H9 (cell line): ENCODE data around the gene NSFL1C. TPM values are rescaled to one million over a fixed set of nuclear protein-coding genes. Genes with fewer than 3 reads are reported as not detected.

Experiments
- DNase-seq: peaks from one replicate; pipeline ENCODE4 v3.0.0-alpha.2; 2017
- H2AFZ ChIP-seq: one replicate; pipeline ENCODE4 v1.6.1; 2013; ENCODE audit warnings: mild to moderate bottlenecking, low read length, control low read depth, moderate library complexity
- H2AK5ac ChIP-seq: 2 replicates; pipeline ENCODE4 v1.6.1; 2013; ENCODE audit warnings: low read length, control low read depth, mixed read lengths; ENCODE audit not compliant: insufficient read length
- H2BK120ac ChIP-seq: one replicate; pipeline ENCODE4 v1.6.1; 2013; ENCODE audit warnings: low read depth, mild to moderate bottlenecking, low read length, control low read depth, inconsistent platforms; ENCODE audit not compliant: poor library complexity, severe bottlenecking
- H2BK12ac ChIP-seq: 2 replicates; pipeline ENCODE4 v1.6.1; 2013; ENCODE audit warnings: low read length, control low read depth, mixed read lengths, low read depth; ENCODE audit not compliant: insufficient read length
- H2BK15ac ChIP-seq: 2 replicates; pipeline ENCODE4 v1.6.1; 2013; ENCODE audit warnings: low read depth, low read length, control low read depth
- H2BK20ac ChIP-seq: one replicate; pipeline ENCODE4 v1.6.1; 2013; ENCODE audit warnings: low read depth, mild to moderate bottlenecking, low read length, control low read depth, inconsistent platforms; ENCODE audit not compliant: poor library complexity, severe bottlenecking
- H2BK5ac ChIP-seq: 2 replicates; pipeline ENCODE4 v1.6.1; 2013; ENCODE audit warnings: low read length, control low read depth, mixed read lengths; ENCODE audit not compliant: insufficient read length
- H3K14ac ChIP-seq: 2 replicates; pipeline ENCODE4 v1.6.1; 2013; ENCODE audit warnings: low read length, control low read depth; ENCODE audit not compliant: insufficient read depth
- H3K18ac ChIP-seq: 2 replicates; pipeline ENCODE4 v1.6.1; 2013; ENCODE audit warnings: low read depth, mild to moderate bottlenecking, mixed read lengths, low read length, control low read depth; ENCODE audit not compliant: insufficient read length
- H3K23ac ChIP-seq: 2 replicates; pipeline ENCODE4 v1.6.1; 2013; ENCODE audit warnings: low read length, control low read depth, mixed read lengths, low read depth; ENCODE audit not compliant: insufficient read length
- H3K23me2 ChIP-seq: 2 replicates; pipeline ENCODE4 v1.6.1; 2013; ENCODE audit warnings: low read depth, mild to moderate bottlenecking, mixed read lengths, low read length, control low read depth; ENCODE audit not compliant: insufficient read length, poor library complexity, severe bottlenecking
- H3K27ac ChIP-seq: 2 replicates; pipeline ENCODE4 v1.5.1; 2013; ENCODE audit warnings: low read length, control low read depth, mixed read lengths, low read depth; ENCODE audit not compliant: insufficient read length
- H3K27me3 ChIP-seq: 2 replicates; pipeline ENCODE4 v1.6.1; 2013; ENCODE audit warnings: low read length, control low read depth, inconsistent platforms; ENCODE audit not compliant: insufficient read depth
- H3K4ac ChIP-seq: 2 replicates; pipeline ENCODE4 v1.6.1; 2013; ENCODE audit warnings: low read depth, mild to moderate bottlenecking, control low read depth, inconsistent platforms, low read length, moderate library complexity
- H3K4me1 ChIP-seq: 2 replicates; pipeline ENCODE4 v1.6.1; 2013; ENCODE audit warnings: low read length, control low read depth, inconsistent platforms; ENCODE audit not compliant: insufficient read depth
- H3K4me2 ChIP-seq: 2 replicates; pipeline ENCODE4 v1.6.1; 2013; ENCODE audit warnings: low read length, control low read depth, mixed read lengths; ENCODE audit not compliant: insufficient read length, insufficient read depth
- H3K56ac ChIP-seq: 2 replicates; pipeline ENCODE4 v1.6.1; 2013; ENCODE audit warnings: low read depth, mild to moderate bottlenecking, mixed read lengths, low read length, control low read depth; ENCODE audit not compliant: insufficient read length
- H3K79me1 ChIP-seq: 2 replicates; pipeline ENCODE4 v1.6.1; 2013; ENCODE audit warnings: low read depth, mild to moderate bottlenecking, moderate library complexity, low read length, control low read depth, inconsistent platforms; ENCODE audit not compliant: insufficient read depth, poor library complexity, severe bottlenecking
- H3K79me2 ChIP-seq: 2 replicates; pipeline ENCODE4 v1.6.1; 2013; ENCODE audit warnings: low read length, control low read depth, inconsistent platforms; ENCODE audit not compliant: insufficient read depth
- H3K9ac ChIP-seq: 2 replicates; pipeline ENCODE4 v1.6.1; 2013; ENCODE audit warnings: low read length, control low read depth, mixed read lengths; ENCODE audit not compliant: insufficient read length; ENCODE audit errors: extremely low read depth
- H3K9me3 ChIP-seq: one replicate; pipeline ENCODE4 v1.6.1; 2013; ENCODE audit warnings: low read depth, low read length, inconsistent platforms; ENCODE audit not compliant: control insufficient read depth
- H3T11ph ChIP-seq: one replicate; pipeline ENCODE4 v1.6.1; 2013; ENCODE audit warnings: mild to moderate bottlenecking, low read length, control low read depth, inconsistent platforms
- H4K20me1 ChIP-seq: one replicate; pipeline ENCODE4 v1.6.1; 2013; ENCODE audit not compliant: control insufficient read depth, insufficient read length, insufficient read depth
- H4K5ac ChIP-seq: 2 replicates; pipeline ENCODE4 v1.6.1; 2013; ENCODE audit warnings: low read depth, mild to moderate bottlenecking, mixed read lengths, low read length, control low read depth; ENCODE audit not compliant: insufficient read length
- H4K8ac ChIP-seq: replicated peaks from 2 replicates; pipeline ENCODE4 v1.6.1; 2013; ENCODE audit warnings: low read length, control low read depth, mixed read lengths, low read depth; ENCODE audit not compliant: insufficient read length
- H4K91ac ChIP-seq: 2 replicates; pipeline ENCODE4 v1.6.1; 2013; ENCODE audit warnings: low read depth, mild to moderate bottlenecking, moderate library complexity, mixed read lengths, low read length, control low read depth; ENCODE audit not compliant: insufficient read length
- H3K27ac Mint-ChIP-seq, 3 experiments: 2 replicates in 2 of 3; 3 replicates in 1 of 3; pipeline ENCODE4 v1.8.0; 2020 to 2021; ENCODE audit warnings: mixed read lengths in 3 of 3, mild to moderate bottlenecking in 1 of 3, moderate library complexity in 1 of 3
- H3K27me3 Mint-ChIP-seq: 2 replicates; pipeline ENCODE4 v1.8.0; 2021; ENCODE audit warnings: low read depth, mild to moderate bottlenecking, moderate library complexity, mixed read lengths
- H3K36me3 Mint-ChIP-seq, 3 experiments: 2 replicates in 2 of 3; 3 replicates in 1 of 3; pipeline ENCODE4 v1.8.0; 2020 to 2021; ENCODE audit warnings: low read depth in 3 of 3, mixed read lengths in 3 of 3; ENCODE audit not compliant: insufficient read depth in 1 of 3
- H3K4me1 Mint-ChIP-seq, 2 experiments: 2 replicates each; pipeline ENCODE4 v1.8.0; 2020; ENCODE audit warnings: mixed read lengths in 2 of 2
- H3K4me3 Mint-ChIP-seq, 2 experiments: 2 replicates in 1 of 2; 3 replicates in 1 of 2; pipeline ENCODE4 v1.8.0; 2020 to 2021; ENCODE audit warnings: mild to moderate bottlenecking in 2 of 2, mixed read lengths in 2 of 2, moderate library complexity in 1 of 2
- H3K9me3 Mint-ChIP-seq, 2 experiments: 2 replicates in 1 of 2; 3 replicates in 1 of 2; pipeline ENCODE4 v1.8.0; 2020; ENCODE audit warnings: mild to moderate bottlenecking in 2 of 2, mixed read lengths in 2 of 2, moderate library complexity in 1 of 2
- WGBS: extraction: QIAGEN DNeasy Blood & Tissue Kit; methylation state at CpG from one replicate; pipeline ENCODE4 v1.1.7; 2013; ENCODE audit warnings: missing lambda C conversion rate, low lambda C conversion rate, mixed read lengths; ENCODE audit not compliant: insufficient read length; ENCODE audit errors: extremely low coverage; 5-methylcytosine and 5-hydroxymethylcytosine counted together
- total RNA-seq: library from RNA; stranded (reverse); gene quantifications from 2 replicates; pipeline ENCODE4 v1.2.1, GENCODE V29; 2021
- TF ChIP-seq, protein P1 (sequence below): fragments of 200-600 bp; sonication (generic); conservative IDR thresholded peaks from 3 replicates; pipeline ENCODE4 v1.8.0; 2021; ENCODE audit warnings: antibody characterized with exemption, mild to moderate bottlenecking

NSFL1C gene
- total RNA-seq, 1 experiment from 2014 or later: 81.8 TPM

- peaks cover 51% of the 10 kb centered on the region for H3K27me3 Mint-ChIP-seq
- Histone ChIP-seq H4K20me1 (no peaks in the 10 kb centered on the region), H3K79me1 (no peaks in the 10 kb centered on the region), H3K14ac (no peak within 1 kb of the TSS), H2BK5ac (no peak within 1 kb of the TSS), H3K4me2 (no peak within 1 kb of the TSS), H2BK12ac (no peak within 1 kb of the TSS), H3K18ac (no peak within 1 kb of the TSS), H3K79me2 (no peaks in the 10 kb centered on the region), H3K9ac (no peak within 1 kb of the TSS), H3K9me3 (no peaks in the 10 kb centered on the region), H2BK20ac (no peak within 1 kb of the TSS), H3K27ac (no peak within 1 kb of the TSS), H3K27me3 (no peaks in the 10 kb centered on the region), H3K56ac (no peak within 1 kb of the TSS), H2AFZ (no peak within 1 kb of the TSS), H2AK5ac (no peak within 1 kb of the TSS), H3K23me2 (no peaks in the 10 kb centered on the region), H4K8ac (no peak within 1 kb of the TSS), H2BK15ac (no peak within 1 kb of the TSS), H3K4ac (no peak within 1 kb of the TSS), H3K23ac (no peak within 1 kb of the TSS), H3T11ph (no peak within 1 kb of the TSS), H2BK120ac (no peak within 1 kb of the TSS), H4K91ac (no peak within 1 kb of the TSS), H3K4me1 (no peaks in the 10 kb centered on the region), H4K5ac (no peak within 1 kb of the TSS)
- H3K36me3 Mint-ChIP-seq: no peaks in the 10 kb centered on the region
- TF ChIP-seq, protein P1, sequence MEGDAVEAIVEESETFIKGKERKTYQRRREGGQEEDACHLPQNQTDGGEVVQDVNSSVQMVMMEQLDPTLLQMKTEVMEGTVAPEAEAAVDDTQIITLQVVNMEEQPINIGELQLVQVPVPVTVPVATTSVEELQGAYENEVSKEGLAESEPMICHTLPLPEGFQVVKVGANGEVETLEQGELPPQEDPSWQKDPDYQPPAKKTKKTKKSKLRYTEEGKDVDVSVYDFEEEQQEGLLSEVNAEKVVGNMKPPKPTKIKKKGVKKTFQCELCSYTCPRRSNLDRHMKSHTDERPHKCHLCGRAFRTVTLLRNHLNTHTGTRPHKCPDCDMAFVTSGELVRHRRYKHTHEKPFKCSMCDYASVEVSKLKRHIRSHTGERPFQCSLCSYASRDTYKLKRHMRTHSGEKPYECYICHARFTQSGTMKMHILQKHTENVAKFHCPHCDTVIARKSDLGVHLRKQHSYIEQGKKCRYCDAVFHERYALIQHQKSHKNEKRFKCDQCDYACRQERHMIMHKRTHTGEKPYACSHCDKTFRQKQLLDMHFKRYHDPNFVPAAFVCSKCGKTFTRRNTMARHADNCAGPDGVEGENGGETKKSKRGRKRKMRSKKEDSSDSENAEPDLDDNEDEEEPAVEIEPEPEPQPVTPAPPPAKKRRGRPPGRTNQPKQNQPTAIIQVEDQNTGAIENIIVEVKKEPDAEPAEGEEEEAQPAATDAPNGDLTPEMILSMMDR: no peak
- H3K4me3 Mint-ChIP-seq: no peak within 1 kb of the TSS
- no CpG with 5 or more reads among the region's 11 CpGs for WGBS
- H3K9me3 Mint-ChIP-seq: no peaks in the 10 kb centered on the region
- no peak within 1 kb of the TSS for H3K27ac Mint-ChIP-seq
- DNase-seq: no peak
- H3K4me1 Mint-ChIP-seq: no peaks in the 10 kb centered on the region
Observed at GRCh38 chr20:1491281-1491840, 24.7 kb upstream of the NSFL1C start, which contains the start of gene SIRPB2. TSS of gene SIRPB2 (minus strand) at chr20:1491420. CDS start at chr20:1491359, 61 bp downstream.
